ENCODE data around the gene IZUMO1R.

- TF ChIP-seq CTCF (IDR thresholded peaks at IDR 0.05): no peak
- TF ChIP-seq POLR2A (IDR thresholded peaks at IDR 0.05): no peak
Observed at GRCh38 chr11:94295534-94295933, 8.8 kb upstream of the IZUMO1R start.
